ENCODE data around the gene TMEM248. TPM values are rescaled to one million over a fixed set of nuclear protein-coding genes. Genes with fewer than 3 reads are reported as not detected.
"Not testable (repeated sequence)": the region's sequence is repeated elsewhere in the genome, so short reads cannot be mapped to it uniquely, and the experiment has no call there.

The TMEM248 gene
- total RNA-seq, 2 donors from 2014 or later = 77.9 to 79.8 TPM

- H3K4me1 ChIP-seq (ENCODE audit: control insufficient read depth, insufficient read depth, low read length) = no peaks in the 10 kb centered on the region
- no peak for DNase-seq
- no peak overlapping the region for H3K4me3 ChIP-seq (ENCODE audit: low read length)
- Mint-ChIP-seq H3K27me3 (ENCODE audit: insufficient read depth) (no peaks in the 10 kb centered on the region), H3K4me3 (no peak overlapping the region), H3K27ac (no peak overlapping the region), H3K36me3 (ENCODE audit: low read depth) (peaks cover 19% of the 10 kb centered on the region), H3K9me3 (no peaks in the 10 kb centered on the region), H3K4me1 (no peaks in the 10 kb centered on the region)
- WGBS, 2 experiments (ENCODE audit: insufficient coverage in 1 of 2, insufficient read length in 1 of 2) = 90 to 100% methylated on average over 2 to 4 of the region's 4 CpGs
- H3K36me3 ChIP-seq (ENCODE audit: control insufficient read depth, insufficient read depth, low read length) = no peaks in the 10 kb centered on the region
- no peak overlapping the region for H3K9ac ChIP-seq (ENCODE audit: extremely low read depth, low read length, poor library complexity, severe bottlenecking)
- no peaks in the 10 kb centered on the region for H3K27me3 ChIP-seq (ENCODE audit: control insufficient read depth, insufficient read depth, low read length, poor library complexity, severe bottlenecking)
- H3K9me3 ChIP-seq (ENCODE audit: control insufficient read depth, low read length) = no peaks in the 10 kb centered on the region
- no peak for TF ChIP-seq CTCF (conservative IDR thresholded peaks at IDR 0.05)
- H3K27ac ChIP-seq (ENCODE audit: low read depth, low read length) = no peak overlapping the region
These were observed 34.9 kb upstream of the TMEM248 start for GRCh38 chr7:66886152-66886551.

- H3K4me3 Mint-ChIP-seq; H3K27me3 ChIP-seq (ENCODE audit: control insufficient read depth, insufficient read depth, low read length, poor library complexity, severe bottlenecking); H3K4me1 Mint-ChIP-seq; H3K9me3 ChIP-seq (ENCODE audit: control insufficient read depth, low read length); DNase-seq; H3K4me1 ChIP-seq (ENCODE audit: control insufficient read depth, insufficient read depth, low read length); H3K36me3 ChIP-seq (ENCODE audit: control insufficient read depth, insufficient read depth, low read length); H3K4me3 ChIP-seq (ENCODE audit: low read length); H3K27me3 Mint-ChIP-seq (ENCODE audit: insufficient read depth); H3K9ac ChIP-seq (ENCODE audit: extremely low read depth, low read length, poor library complexity, severe bottlenecking); H3K27ac ChIP-seq (ENCODE audit: low read depth, low read length); H3K9me3 Mint-ChIP-seq; H3K27ac Mint-ChIP-seq: not testable (repeated sequence)
- peaks cover 16% of the 10 kb centered on the region for H3K36me3 Mint-ChIP-seq (ENCODE audit: low read depth)
- 93% methylated on average over 3 of the region's 3 CpGs; no CpG with 5 or more reads in 1 of the 2 experiments for WGBS, 2 experiments (ENCODE audit: insufficient coverage in 1 of 2, insufficient read length in 1 of 2)
These were observed 32.8 kb upstream of the TMEM248 start for GRCh38 chr7:66888223-66888622.

- Histone ChIP-seq H3K27ac (ENCODE audit: low read depth, low read length) (no peak overlapping the region), H3K4me3 (ENCODE audit: low read length) (no peak overlapping the region), H3K4me1 (ENCODE audit: control insufficient read depth, insufficient read depth, low read length) (no peaks in the 10 kb centered on the region), H3K9me3 (ENCODE audit: control insufficient read depth, low read length) (no peaks in the 10 kb centered on the region), H3K27me3 (ENCODE audit: control insufficient read depth, insufficient read depth, low read length, poor library complexity, severe bottlenecking) (no peaks in the 10 kb centered on the region), H3K36me3 (ENCODE audit: control insufficient read depth, insufficient read depth, low read length) (peaks cover 9% of the 10 kb centered on the region), H3K9ac (ENCODE audit: extremely low read depth, low read length, poor library complexity, severe bottlenecking) (no peak overlapping the region)
- TF ChIP-seq CTCF (conservative IDR thresholded peaks at IDR 0.05) = peak; percentile 70
- Mint-ChIP-seq H3K4me1 (peaks cover 3% of the 10 kb centered on the region), H3K36me3 (ENCODE audit: low read depth) (peaks cover 11% of the 10 kb centered on the region), H3K9me3 (no peaks in the 10 kb centered on the region), H3K27ac (no peak overlapping the region), H3K27me3 (ENCODE audit: insufficient read depth) (no peaks in the 10 kb centered on the region), H3K4me3 (no peak overlapping the region)
- peak; percentile 91 for DNase-seq
- 33 to 35% methylated on average over 4 to 5 of the region's 5 CpGs for WGBS, 2 experiments (ENCODE audit: insufficient coverage in 1 of 2, insufficient read length in 1 of 2)
These were observed 26.5 kb upstream of the TMEM248 start for GRCh38 chr7:66894463-66895080.

- Histone ChIP-seq H3K9ac (ENCODE audit: extremely low read depth, low read length, poor library complexity, severe bottlenecking) (no peak overlapping the region), H3K36me3 (ENCODE audit: control insufficient read depth, insufficient read depth, low read length) (peaks cover 9% of the 10 kb centered on the region), H3K27me3 (ENCODE audit: control insufficient read depth, insufficient read depth, low read length, poor library complexity, severe bottlenecking) (no peaks in the 10 kb centered on the region), H3K4me1 (ENCODE audit: control insufficient read depth, insufficient read depth, low read length) (no peaks in the 10 kb centered on the region), H3K9me3 (ENCODE audit: control insufficient read depth, low read length) (no peaks in the 10 kb centered on the region), H3K27ac (ENCODE audit: low read depth, low read length) (no peak overlapping the region), H3K4me3 (ENCODE audit: low read length) (no peak overlapping the region)
- 93% methylated on average over 1 of the region's 3 CpGs; no CpG with 5 or more reads in 1 of the 2 experiments for WGBS, 2 experiments (ENCODE audit: insufficient coverage in 1 of 2, insufficient read length in 1 of 2)
- TF ChIP-seq CTCF (conservative IDR thresholded peaks at IDR 0.05) = no peak
- Mint-ChIP-seq H3K4me1 (peaks cover 3% of the 10 kb centered on the region), H3K36me3 (ENCODE audit: low read depth) (peaks cover 11% of the 10 kb centered on the region), H3K27me3 (ENCODE audit: insufficient read depth) (no peaks in the 10 kb centered on the region), H3K27ac (no peak overlapping the region), H3K9me3 (no peaks in the 10 kb centered on the region), H3K4me3 (no peak overlapping the region)
- DNase-seq = no peak
These were observed 24.6 kb upstream of the TMEM248 start for GRCh38 chr7:66896441-66896840.
